Right ventricle myocardium superior (tissue), 1 donor: Measurements from ENCODE around the gene NF2. TPM values are rescaled to one million over a fixed set of nuclear protein-coding genes. Genes with fewer than 3 reads are reported as not detected.

ENCODE experiments used
- ATAC-seq: fragments of 200-7000 bp; cut with Tn5 transposase; one replicate; pipeline ENCODE4 v1.9.1; 2020; ENCODE audit warnings: mild to moderate bottlenecking; ENCODE audit not compliant: poor library complexity
- DNase-seq: peaks from one replicate; pipeline ENCODE4 v3.0.0-alpha.2; 2020
- intact Hi-C: fragments of 100-400 bp; cut with DNase I; formaldehyde crosslinking; loops from one replicate; pipeline ENCODE4 v1.11.2; 2022
- total RNA-seq: library from RNA; stranded (reverse); fragmentation: NEBNext Ultra II Directional; extraction: Animal tissue kit (Norgen Biotek cat#: 25700); gene quantifications from one replicate; pipeline ENCODE4 v1.2.1, GENCODE V29; 2021
- donor health status: DM: no; HTN: yes; CAD: no; lungs with severe emphysema.

The NF2 gene
- total RNA-seq, 1 donor from 2014 or later: 40.6 TPM

DNA sequence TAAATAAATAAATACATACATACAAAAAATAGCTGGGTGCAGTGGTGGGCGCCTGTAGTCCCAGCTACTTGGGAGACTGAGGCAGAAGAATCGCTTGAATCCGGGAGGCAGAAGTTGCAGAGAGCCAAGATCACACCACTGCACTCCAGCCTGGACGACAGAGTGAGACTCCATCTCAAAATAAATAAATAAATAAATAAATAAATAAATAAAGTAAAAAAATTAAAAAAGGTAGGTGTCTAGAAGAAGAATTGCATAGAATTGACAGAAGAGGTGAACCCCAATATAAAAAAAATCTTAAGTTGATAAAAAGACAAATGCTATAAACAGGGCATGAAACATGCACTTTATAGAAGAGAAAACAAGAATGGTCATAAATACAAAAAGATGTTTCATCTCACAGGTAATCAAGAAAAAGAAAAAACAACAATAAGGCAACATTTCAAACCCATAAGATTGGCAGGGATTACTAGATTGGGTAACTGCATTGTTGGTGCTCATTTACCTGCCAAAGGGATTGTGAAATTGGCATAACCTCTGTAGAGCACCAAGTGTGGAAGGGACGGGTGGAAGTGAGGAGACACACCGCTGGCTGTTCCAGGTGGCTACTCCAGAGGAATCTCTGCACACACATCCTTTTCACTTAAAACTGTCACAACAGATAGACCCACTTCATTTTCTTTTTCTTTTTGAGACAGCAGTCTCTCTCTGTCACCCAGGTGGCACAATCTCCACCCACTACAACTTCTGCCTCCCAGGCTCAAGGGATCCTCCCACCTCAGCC, 44.7 kb downstream of the NF2 start:
- DNase-seq (no peak), ATAC-seq (no peak)
- intact Hi-C loops: no loop called here

DNA sequence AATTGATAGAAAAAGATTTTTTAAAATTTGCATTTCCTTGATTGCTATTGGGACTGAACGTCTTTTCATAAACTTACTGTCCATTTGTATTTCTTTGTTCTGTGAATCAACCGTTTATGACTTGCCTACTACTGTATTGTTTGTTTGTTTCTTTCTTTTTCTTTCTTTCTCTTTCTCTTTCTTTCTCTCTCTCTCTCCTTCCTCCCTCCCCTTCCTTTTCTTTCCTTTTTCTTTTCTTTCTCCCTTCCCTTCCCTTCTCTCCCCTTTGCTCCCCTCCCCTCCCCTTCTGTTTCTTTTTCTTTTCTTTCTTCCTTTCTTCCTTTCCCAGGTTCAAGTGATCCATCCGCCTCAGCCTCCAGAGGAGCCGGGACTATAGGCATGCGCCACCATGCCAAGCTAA, 46.9 kb downstream of the NF2 start:
- ATAC-seq (no peak), DNase-seq (no peak)
- intact Hi-C loops: no loop called here

- intact Hi-C loops: no loop called here
- DNase-seq (no peak), ATAC-seq (no peak)
Observed at GRCh38 chr22:29651652-29652051, 48.2 kb downstream of the NF2 start.

DNA sequence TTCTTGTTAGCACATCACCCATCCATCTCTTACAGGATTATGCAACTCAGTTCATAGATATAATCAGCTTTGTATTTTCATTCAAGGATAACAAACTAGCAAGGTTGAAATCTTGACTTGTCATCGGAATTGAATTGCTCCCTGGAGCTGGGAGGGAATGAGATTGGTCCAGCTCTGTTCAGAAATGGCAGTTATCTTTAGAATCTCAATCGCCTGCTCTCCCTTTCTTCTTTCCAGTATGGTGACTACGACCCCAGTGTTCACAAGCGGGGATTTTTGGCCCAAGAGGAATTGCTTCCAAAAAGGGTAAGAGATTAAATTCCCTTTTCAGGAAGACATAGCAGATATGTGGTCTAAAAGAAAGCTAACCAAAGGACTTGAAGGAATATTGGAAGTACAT, 51.0 kb downstream of the NF2 start:
- DNase-seq (no peak), ATAC-seq (no peak)
- intact Hi-C loops: no loop called here

- no peak for ATAC-seq
- DNase-seq: no peak
- intact Hi-C loops: no loop called here
Observed at GRCh38 chr22:29654882-29655281, 51.4 kb downstream of the NF2 start.

DNA sequence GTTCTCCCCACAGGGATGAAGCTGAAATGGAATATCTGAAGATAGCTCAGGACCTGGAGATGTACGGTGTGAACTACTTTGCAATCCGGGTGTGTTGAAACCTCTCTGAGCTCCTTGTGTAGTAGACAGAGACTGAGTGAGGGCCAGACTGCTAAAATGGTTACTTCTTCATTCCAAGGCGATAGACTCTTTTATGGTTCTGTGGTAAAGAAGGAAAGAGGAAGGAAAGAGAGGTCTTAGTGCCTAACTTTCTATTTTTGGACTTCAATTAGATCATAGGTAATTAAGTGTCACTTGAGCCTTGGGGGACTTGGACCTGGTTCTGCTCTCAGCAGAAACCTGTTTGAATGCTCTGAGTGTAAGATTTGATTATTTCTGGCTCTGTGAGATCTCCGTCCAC, 54.7 kb downstream of the NF2 start:
- no peak for ATAC-seq
- intact Hi-C loops: no loop called here

GRCh38 chr22:29660021-29660420, 56.6 kb downstream of the NF2 start:
- ATAC-seq: no peak
- DNase-seq: no peak
- intact Hi-C loops: no loop called here

More for the DNA sequence above, 54.7 kb downstream of the NF2 start:
- no peak for DNase-seq

DNA sequence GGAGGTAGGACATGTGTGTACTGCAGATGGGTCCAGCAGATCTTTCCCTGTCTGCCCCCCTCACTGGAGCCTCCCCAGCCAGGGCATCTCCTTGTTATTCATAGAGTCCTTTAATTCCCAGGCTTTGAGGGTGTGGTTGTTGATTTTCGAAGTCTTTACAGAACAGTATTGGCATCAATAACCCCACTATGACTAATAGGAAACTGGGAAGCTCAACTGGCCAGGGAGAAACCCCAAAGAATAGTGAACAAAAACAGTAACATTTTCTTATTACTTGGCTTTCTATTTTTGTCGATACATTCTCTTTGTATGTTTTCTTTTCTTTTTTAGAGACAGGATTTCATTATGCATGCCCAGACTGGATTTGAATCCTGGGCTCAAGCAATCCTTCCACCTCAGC, 57.9 kb downstream of the NF2 start:
- DNase-seq: no peak
- intact Hi-C loops: no loop called here
- no peak for ATAC-seq

GRCh38 chr22:29663180-29663821, 59.9 kb downstream of the NF2 start:
- ATAC-seq: no peak
- intact Hi-C loops: no loop called here
- DNase-seq: no peak

DNA sequence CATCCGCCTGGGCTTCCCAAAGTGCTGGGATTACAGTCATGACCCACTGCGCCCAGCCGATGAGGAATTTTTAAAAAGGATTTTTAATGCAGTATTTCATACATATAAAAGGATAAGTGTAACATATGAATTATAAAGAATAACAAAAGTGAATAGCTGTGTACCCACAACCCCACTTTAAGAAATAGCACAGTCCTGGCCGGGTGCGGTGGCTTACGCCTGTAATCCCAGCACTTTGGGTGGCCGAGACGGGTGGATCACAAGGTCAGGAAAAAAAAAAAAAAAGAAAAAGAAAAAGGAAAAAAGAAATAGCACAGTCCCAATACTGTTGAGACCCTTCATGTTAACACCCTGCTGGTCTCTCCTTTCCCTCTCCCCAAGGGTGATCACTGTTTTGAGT, 62.1 kb downstream of the NF2 start:
- intact Hi-C loops: no loop called here
- no peak for DNase-seq
- ATAC-seq: no peak

- ATAC-seq (no peak), DNase-seq (no peak)
- intact Hi-C loops: no loop called here
Observed at GRCh38 chr22:29668673-29669072, 65.2 kb downstream of the NF2 start.

DNA sequence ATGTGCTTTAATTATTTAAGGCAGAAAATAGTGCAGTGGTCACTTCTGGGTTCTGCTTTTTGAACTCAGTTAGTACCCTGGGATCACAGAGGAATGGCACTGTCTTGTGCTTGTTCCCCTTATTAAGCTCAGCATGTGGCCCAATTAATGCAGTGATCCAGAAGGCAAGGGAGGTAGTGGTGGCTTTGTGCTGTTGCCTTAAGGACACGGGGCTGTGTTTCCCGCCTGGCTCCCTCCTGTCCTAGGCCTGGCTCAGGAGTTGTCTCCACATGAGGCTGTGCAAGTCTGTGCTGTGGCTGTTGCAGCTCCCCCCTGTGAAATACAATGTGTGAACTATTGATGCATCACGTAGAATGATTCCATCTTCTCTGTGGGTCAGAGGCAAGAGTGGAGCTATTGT, 67.2 kb downstream of the NF2 start:
- intact Hi-C loops: no loop called here
- DNase-seq (no peak), ATAC-seq (no peak)

- intact Hi-C loops: no loop called here
- DNase-seq (no peak), ATAC-seq (no peak)
Observed at GRCh38 chr22:29673361-29674066, 70.1 kb downstream of the NF2 start.

DNA sequence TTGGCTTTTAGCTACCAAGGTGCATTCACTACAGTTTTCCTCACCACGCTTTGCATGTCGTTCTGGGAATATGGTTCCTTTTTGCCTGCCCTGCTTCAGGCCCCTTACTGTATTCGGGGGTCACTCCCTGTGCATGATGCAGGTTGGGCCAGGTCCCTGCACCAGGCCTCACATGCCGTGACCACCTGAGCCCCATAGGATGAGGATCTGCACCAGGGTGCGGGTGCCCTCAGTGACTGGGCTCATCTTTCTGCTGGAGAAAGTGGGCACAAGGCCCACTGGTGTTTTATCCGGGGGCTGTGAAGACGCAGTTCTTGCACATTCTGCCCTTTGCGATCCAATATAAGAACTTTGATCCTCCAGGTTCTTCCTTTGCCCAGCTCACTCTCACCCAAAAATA, 70.7 kb downstream of the NF2 start:
- ATAC-seq (no peak), DNase-seq (no peak)
- intact Hi-C loops: no loop called here

GRCh38 chr22:29679316-29679715, 75.9 kb downstream of the NF2 start:
- no peak for DNase-seq
- intact Hi-C loops: no loop called here
- ATAC-seq: no peak

DNA sequence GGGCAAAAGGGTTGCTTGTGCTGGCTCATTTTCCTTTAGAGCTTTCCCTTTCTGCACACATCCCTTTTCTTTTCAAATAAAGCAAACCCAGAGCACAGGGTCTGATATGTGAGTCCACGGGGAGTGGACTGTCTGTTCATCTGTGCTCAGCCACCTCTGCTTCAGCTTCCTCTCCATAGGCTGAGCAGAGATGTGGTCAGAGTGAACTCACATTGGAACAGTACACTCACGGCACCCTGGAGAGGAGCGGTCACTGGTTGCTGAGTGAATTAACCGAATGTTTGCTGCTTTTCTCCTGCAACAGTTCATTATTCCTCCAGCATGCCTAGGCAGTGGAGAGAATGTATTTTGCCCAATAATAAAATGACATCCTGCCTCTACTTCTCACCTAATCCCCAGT, 80.1 kb downstream of the NF2 start:
- no peak for DNase-seq
- ATAC-seq: no peak
- intact Hi-C loops: no loop called here

- DNase-seq (no peak), ATAC-seq (no peak)
- intact Hi-C loops: no loop called here
Observed at GRCh38 chr22:29684244-29684643, 80.8 kb downstream of the NF2 start.

GRCh38 chr22:29689206-29689879, 85.9 kb downstream of the NF2 start:
- intact Hi-C loops: no loop called here
- DNase-seq (no peak), ATAC-seq (no peak)

- ATAC-seq (peak; percentile 81), DNase-seq (peak; percentile 72)
- intact Hi-C loops: loop anchor here (10.0 kb wide), 2 partner anchors 315 to 395 kb away; partner anchors contain the start of gene HORMAD2
Observed at GRCh38 chr22:29689880-29690213, 86.4 kb downstream of the NF2 start.
